GM19395 (cell line): Measurements from ENCODE around the gene PLEKHM2.

Source experiments
- ATAC-seq: cut with Tn5 transposase; IDR thresholded peaks from one replicate; pipeline ENCODE4 v1.9.1; 2021; ENCODE audit warnings: mild to moderate bottlenecking, moderate library complexity; ENCODE audit not compliant: unreplicated experiment

Gene PLEKHM2

DNA sequence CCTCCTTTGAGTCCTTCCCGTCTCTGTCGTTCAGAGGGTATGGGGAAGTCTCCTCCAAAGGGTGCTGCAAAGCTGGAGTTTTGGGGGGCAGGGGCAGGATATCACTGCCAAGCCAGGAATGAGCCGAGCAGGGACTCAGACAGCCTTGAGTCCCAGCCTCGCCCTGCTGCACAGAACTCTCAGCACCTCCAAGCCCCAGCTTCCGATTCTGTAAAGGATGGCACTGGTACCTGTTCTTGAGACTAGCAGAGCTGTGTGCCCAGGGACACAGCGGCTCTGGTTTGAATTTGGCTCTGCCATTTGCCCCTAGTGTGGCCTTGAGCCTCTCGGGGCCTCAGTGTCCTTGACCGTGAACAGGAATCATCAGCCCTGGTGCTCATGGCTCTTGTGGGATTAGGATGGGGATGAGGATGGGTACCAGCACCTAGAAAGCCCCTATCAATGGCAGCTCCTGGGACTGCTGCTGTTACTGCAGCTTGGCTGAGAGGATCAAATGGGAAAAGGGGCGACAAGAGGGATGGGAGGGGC is 73.0 kb downstream of the PLEKHM2 start:
- ATAC-seq: no peak

DNA sequence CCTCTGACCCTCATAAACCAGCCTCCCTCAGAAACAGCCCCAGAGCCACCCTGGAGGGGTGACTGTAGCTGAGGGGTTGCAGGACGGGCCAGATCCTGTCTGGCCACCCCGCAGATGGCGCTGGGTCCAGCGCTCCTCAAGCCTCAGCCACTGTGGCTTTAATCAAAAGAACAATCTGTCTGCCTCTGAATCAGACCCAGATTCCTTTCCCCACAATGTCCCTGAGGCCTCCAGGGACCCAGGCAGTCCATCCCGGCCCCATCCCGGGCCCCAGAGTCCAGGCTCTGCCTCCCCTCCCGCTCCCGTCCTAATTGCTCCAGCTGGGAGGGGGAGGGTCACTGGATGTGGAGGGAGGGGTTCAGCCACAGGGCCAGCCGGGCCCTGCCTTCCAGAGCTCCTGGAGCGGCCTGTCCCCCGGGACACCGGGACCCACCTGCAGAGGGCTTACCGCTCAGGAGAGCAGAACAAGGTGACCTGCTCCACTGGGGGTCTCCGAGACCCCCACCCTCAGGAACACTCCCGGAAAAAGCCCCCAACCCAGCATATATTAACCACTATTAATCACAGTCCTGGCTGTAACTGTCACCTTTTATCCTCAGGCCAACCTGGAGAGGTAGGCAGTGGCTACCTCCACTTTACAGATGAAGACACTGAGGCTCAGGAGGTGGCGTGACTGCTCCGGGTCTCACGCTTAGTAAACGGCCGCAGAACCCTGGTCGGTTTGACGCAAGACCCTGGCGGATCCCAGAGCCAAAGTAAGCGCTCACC is 73.6 kb downstream of the PLEKHM2 start:
- no peak for ATAC-seq

DNA sequence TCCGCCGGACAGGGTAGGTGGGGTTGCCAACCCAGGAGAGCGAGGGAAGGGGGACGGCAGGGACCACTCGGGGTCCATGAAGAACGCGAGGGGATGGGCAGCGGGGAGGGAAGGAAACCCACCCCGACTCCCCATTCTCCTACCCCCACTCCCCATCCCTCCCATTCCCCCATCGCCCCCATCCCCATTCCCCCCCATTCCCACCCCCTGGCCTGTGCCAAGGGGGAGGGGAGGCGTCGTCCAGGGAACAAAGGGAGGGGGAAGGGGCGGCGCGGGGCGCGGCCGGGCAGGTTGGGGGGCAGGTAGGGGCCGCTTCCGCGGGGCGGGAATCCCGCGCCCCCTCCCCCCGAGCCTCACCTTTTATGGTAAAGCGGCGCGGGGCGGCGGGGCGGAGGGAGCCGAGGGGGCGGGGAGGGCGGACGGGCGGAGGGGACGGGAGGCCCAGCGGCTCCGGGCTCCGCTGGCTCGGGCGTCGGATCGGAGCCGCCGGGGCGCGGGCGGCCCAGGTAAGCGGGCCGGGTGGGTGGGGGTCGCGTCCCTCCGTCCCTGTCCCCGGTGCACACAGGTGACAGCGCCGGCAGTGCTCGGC is 74.3 kb downstream of the PLEKHM2 start, which contains the start of gene FBLIM1:
Gene FBLIM1, plus strand, starts transcription at position 453 of the 589 bp plus-strand sequence. CDS start 6,189 bp downstream, outside the sequence.
- ATAC-seq: no peak

DNA sequence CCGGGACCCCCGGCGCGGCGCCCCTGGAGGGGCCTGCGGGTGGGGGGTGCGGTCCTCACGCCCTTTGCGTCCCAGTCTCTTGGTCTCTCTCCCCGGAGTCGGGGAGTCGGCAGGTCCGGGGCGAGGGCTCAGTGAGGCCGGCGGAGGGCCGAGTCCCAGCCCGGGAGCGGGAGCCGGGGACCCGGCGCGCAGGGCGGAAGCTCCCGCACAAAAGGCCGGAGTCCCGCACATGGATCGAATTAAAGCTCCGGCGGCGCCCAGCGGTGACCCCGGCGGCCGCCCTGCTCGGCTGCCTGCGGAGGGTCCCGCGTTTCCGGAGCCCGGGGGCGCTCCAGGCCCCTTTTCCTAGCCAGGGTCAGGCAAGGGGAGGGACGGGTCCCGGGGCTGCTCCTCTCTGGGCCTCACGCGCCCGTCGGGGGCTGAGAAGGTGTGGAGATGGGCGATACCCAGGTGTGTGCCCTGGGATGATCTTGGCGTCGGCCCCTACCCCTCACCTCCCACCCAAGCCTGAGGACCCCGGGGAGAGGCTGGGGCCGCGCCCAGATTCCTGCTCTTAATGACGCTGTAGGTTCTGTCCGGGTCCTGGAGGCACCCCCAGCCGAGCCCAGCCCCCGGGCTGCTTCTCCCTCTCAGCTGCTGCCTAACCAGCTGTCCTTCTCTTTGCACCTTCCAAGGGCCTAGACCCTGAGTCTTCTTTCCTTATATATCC is 75.0 kb downstream of the PLEKHM2 start:
- no peak for ATAC-seq

DNA sequence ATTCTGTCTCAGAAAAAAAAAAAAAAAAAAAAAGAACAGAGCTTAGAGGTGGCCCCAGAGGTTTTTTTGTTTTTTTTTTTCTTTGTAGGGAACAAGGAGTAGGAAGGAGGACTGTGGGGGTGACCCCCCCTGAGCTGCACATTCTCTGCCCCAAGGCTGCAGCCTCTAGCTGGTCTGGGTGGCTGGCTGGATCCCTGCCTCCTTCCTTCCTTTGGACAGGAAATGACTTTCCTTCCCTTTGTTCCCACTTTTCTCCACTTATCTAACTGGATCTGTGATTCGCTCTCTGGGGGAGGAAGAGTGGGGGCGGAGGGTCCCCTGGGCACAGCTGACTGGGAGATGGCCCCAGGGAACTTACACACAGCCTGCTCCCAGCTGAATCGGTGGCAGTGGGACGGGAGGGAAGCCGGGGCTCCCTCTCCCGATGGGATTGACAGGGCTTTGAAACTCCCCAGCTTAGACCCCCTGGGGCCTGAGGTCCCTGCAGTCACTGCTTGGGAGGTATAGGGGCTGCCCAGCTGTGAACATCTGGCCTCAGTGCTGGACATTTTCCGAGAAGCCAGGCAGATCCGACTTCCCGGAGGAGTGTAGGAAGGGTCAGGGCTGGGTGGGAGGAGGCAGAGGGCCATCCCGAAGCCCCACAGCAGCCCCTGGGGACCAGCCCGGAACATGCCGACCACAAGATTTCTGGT is 76.5 kb downstream of the PLEKHM2 start:
- ATAC-seq: no peak

DNA sequence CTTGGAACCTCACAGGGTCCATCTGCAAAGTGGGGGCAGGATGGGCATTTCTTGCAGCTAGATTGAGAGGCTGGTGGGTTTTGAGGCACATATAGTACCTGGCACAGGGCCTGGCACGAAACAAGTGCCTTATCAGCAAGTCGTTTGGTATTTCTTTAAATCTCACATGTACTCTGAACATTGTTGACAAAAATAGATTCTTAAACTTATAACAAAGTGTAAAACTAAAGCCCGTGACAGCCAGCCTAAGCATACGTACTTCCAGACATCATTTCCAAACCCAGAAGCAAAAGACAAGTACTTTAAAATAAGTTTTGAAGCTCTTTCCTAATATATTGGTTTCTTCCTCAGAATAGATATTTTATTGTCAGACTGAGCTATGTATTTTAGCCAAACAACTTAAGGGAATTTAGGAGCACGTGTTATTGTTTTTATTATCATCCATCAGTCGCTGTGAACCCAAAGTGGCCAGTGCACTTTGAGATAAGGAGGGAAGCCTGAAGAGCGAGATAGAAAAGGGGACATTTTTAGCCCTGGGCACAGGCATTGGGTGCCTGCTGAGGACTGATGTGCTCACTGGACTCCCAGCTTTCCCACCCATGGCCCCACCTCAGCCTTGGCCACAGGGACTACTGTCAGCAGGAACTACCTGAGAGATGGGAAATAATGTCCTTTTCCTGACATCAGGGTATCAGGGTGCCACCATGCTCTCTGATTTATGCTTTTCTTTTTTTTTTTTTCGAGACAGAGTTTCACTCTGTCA is 77.4 kb downstream of the PLEKHM2 start:
- ATAC-seq: no peak

DNA sequence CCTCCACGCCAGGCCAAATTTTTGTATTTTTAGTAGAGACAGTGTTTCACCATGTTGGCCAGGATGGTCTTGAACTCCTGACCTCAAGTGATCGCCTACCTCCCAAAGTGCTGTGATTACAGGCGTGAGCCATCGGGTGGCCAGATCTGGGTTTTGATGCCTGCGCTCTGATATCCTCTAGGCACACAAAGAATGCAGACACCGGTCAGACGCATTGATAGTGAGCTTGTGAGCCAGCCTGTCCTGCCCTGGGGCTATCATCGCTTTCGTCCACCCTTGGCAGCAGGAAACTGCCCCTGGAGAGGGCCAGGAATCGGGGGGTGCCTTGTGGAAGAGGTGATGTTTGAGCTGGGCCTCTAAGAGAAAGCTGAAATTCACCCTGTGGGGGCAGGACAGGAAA is 78.4 kb downstream of the PLEKHM2 start:
- no peak for ATAC-seq

DNA sequence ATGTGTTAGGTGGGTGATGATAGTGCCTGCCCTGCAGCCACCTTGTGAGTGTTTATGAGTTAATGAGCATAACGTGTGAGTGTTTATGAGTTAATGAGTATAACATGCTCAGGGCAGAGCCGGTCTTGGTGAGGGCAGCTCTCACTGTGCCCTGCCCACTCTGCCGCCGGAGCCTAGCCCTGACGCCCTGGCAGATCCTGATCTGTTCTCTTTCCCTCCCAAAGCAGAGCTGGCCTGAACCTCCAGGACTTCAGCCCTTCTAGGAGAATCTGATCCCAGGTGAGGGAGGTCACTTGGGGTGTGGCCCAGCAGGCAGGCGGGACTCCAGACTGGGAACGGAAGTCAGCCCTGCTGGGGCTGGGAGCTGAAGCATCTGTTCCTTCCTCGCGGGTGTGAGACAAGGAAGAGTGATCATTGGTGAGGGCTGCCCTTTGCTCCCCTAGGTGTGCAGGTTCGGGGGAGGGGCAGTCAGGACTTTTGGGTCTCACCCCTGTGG is 80.2 kb downstream of the PLEKHM2 start:
- no peak for ATAC-seq

DNA sequence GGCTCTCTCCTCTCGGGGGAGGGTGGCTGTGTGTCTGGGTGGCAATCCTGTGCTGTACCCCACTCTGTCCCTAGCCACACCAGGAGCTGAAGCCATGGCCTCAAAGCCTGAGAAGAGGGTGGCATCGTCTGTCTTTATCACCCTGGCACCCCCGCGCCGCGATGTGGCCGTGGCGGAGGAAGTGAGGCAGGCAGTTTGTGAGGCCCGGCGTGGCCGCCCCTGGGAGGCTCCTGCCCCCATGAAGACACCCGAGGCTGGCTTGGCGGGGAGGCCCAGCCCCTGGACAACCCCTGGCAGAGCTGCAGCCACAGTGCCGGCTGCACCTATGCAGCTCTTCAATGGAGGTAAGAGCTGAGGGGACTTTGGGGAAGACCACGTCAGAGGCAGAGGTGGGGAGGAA is 80.8 kb downstream of the PLEKHM2 start:
- no peak for ATAC-seq

DNA sequence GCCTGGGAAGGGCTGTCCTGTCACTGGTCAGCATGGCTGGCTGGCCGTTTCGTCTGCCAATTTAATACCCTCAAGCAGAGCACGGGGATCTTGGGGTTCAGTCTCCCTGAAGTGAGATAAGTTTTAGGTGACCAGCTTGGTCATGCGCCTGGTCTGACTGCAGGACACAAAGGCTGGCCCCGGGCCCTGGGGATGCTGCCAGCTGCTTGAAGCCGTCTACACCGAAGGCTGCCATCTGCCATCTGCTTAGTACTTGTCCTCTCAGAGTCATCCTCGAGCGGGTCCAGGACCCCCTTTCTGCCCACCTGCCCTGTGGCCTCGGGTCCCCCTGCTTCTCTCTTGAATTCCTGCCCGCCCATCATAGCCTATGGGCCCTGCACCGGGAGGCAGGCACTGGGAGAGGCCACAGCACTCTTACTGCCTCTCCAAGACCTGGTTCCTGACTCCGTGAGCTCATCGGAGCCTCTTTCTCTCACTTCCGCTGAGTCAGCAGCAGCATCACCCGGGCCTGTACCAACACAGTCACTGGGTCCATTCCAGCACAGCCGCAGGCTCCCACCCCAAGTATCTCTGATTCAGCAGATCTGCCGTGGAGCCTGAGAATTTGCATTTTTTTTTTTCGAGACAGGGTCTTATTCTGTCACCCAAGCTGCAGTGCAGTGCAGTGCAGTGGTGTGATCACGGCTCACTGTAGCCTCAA is 81.5 kb downstream of the PLEKHM2 start:
- no peak for ATAC-seq

DNA sequence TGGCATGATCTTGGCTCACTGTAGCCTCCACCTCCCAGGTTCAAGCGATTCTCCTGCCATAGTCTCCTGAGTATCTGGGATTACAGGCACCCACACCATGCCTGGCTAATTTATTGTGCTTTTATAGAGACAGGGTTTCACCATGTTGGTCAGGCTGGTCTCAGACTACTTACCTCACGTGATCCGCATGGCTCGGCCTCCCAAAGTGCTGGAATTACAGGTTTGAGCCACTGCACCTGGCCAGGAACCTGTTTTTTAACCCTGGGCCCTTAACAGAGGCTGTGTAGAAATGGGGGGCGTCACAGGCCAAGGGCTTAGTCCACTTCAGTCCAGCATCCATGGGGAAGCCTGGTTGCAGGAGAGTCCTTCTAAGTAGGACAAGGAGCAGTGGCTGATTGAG is 83.8 kb downstream of the PLEKHM2 start:
- no peak for ATAC-seq

DNA sequence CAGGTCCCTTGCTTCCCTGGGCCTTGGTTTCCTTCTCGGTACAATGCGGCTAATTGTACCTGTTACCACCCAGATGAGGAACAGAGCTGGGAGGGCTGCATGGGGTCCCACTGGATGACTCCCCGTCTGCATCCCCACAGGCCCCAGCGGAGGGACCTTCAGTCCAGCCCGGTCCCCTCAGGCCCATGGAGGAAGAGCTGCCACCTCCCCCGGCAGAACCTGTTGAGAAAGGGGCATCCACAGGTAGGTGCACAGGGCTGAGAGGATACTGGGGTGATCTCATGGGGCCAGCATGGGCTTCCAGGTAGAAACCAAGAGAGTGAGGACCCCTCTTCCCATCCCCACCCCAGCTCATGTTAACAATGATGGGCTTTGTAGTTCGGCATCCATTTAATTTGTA is 84.3 kb downstream of the PLEKHM2 start:
- ATAC-seq: no peak

DNA sequence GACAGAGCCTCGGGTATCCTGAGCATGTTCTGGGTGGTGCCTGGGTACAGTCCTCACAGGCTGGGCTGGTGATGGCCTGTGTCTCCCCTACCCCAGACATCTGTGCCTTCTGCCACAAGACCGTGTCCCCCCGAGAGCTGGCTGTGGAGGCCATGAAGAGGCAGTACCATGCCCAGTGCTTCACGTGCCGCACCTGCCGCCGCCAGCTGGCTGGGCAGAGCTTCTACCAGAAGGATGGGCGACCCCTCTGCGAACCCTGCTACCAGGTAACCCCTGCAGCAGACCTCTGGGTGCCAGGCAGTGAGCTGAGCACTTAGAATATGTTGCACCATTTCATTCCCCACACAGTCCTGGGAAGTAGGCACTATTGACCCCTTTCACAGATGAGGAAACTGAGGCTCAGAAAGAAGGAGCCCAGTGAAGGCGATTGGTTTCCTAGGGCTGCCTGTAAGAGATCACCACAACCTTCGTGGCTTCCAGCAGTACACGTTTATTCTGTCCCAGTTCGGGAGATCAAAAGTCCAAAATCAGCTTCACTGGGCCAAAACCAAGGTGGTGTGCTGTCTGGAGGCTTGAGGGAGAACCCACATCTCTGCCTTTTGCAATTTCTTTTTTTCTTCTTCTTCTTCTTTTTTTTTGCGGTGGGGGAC is 86.3 kb downstream of the PLEKHM2 start:
- no peak for ATAC-seq

DNA sequence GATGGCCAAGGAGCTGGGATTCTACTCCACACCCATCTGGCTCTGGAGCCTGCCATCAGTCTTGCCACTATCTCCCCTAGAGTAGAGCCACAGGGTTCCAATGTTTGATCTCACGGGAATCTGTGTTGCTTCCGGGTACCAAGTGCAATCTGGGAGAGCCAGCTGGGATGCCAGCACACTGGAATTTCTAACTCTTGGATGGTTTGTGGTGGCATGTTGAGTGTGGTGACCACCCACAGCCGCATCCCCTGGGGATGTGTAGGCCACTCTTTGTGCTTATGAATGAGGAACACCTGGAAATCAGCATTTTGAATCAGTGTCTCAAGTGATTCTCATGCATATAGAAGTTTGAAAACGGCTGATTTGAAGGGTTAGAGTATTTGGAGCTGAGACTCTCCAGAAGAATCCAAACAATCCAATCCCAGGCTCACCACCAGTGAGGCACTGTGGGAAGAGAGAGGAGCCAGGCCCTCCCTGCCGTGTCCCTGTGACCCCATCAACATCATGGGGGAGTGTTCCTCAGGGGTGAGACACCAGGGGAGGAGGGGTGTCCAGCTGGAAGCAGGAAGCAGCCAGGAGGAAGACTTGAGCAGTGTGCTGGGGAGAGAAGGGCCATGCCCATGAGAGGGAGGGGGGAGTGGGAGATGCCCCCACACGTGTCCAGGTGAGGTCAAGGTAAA is 87.9 kb downstream of the PLEKHM2 start:
- no peak for ATAC-seq

DNA sequence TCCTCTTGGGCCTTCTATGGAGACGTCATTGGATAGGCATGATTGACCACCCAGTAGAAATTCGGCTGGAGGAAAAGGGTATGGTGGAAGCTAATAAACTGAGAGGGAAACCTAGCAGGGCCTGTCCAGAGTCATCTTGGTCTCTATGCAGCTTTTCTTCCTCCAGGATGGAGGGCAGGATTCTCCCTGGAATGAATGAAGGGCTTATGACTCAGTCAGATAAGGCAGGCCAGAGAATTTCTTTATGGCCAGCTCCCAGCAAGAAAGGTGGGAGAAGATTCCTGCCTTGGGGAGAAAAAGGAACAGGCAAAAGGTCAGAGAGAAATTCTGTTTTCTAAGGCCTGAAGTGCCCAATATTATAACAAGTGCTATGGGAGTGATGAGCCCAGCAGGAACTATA is 91.6 kb downstream of the PLEKHM2 start:
- ATAC-seq: no peak

DNA sequence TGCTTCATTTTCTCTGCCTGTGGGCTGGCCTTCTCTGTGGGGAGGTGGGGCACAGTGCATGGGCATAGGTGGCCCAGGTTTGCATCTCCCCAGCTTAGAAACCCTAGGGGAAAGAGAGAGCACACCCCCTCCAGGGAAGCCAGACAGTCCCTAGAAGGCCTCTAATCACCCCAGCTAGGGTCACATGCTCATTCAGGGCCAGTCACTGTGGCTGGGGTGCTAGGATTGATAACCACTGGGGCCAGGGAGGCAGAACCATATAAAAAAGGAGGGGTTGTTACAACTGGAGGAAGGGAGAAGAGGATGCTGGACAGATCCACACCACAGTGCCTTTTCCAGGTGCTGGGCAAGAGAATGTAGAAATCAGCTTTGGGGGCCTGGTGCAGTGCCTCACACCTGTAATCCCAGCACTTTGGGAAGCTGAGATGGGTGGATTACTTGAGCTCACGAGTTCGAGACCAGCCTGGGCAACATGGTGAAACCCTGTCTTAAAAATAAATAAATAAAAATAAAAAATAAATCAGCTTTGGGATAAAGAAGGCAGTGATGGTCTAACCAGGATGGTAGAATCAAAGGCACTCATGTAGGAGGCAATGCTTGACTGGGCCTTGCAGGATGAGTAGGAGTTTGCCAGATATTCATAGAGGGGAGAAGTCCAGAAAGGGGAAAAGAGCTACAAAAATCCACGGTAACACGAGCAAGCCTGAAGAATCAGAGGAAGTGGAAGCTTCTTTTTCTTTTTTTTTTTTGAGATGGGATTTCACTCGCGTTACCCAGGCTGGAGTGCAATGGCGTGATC is 94.0 kb downstream of the PLEKHM2 start:
- no peak for ATAC-seq
